Urinary bladder (tissue), 4 donors: ENCODE measurements around the gene CIC. TPM values are rescaled to one million over a fixed set of nuclear protein-coding genes. Genes with fewer than 3 reads are reported as not detected.

Experiments used
- DNase-seq: peaks from one replicate; pipeline ENCODE4 v3.0.0-alpha.2; 2015; ENCODE audit errors: extremely low spot score
- H3K27ac ChIP-seq: one replicate; pipeline ENCODE4 v1.5.1; 2013; ENCODE audit warnings: low read depth, mild to moderate bottlenecking, moderate library complexity
- H3K36me3 ChIP-seq: one replicate; pipeline ENCODE4 v1.6.1; 2013; ENCODE audit warnings: mild to moderate bottlenecking, moderate library complexity; ENCODE audit not compliant: insufficient read depth
- H3K4me1 ChIP-seq: one replicate; pipeline ENCODE4 v1.6.1; 2013; ENCODE audit warnings: mild to moderate bottlenecking, moderate library complexity; ENCODE audit not compliant: insufficient read depth
- H3K4me3 ChIP-seq: one replicate; pipeline ENCODE4 v1.5.1; 2013; ENCODE audit warnings: low read depth, low read length
- WGBS: extraction: QIAGEN DNeasy Blood & Tissue Kit; methylation state at CpG from one replicate; pipeline ENCODE4 v1.1.7; 2013; 5-methylcytosine and 5-hydroxymethylcytosine counted together
- polyA plus RNA-seq: library from polyadenylated mRNA; stranded (reverse); fragments of 200-250 nt; gene quantifications from one replicate; pipeline ENCODE4 v1.2.3, GENCODE V29; 2013
- total RNA-seq: library from RNA; depleted of rRNA; stranded (reverse); fragments of >200 nt; gene quantifications from one replicate; pipeline ENCODE4 v1.2.3, GENCODE V29; 2014
- donor health status: healthy with polysubstance abuse.
- donor health status: healthy.

CIC gene
- total and polyA plus RNA-seq, 2 donors = 14.0 to 59.5 TPM

DNA sequence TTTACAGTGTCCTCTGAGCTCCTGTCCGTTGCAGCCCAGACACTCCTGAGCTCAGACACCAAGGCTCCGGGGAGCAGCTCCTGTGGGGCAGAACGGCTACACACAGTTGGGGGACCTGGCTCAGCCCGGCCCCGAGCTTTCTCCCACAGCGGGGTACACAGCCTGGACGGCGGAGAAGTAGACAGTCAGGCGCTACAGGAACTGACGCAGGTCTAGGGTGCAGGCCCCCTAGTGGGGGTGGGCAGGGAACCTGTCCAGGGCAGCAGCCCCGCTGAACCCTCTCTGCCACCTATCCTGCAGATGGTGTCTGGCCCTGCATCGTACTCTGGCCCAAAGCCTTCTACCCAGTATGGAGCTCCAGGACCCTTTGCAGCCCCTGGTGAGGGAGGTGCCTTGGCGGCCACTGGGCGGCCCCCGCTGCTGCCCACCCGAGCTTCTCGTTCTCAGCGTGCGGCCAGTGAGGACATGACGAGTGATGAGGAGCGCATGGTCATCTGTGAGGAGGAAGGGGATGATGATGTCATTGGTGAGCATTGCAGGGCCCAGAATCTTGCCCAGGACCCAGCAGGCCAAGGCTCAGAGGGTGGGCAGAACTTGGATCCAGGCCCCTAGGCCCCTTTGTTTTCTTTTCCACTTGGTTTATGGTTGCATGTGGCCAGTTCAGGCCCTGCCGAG, 20.0 kb downstream of the CIC start:
- no peaks in the 10 kb centered on the region for H3K4me1 ChIP-seq
- WGBS = 90% methylated on average over 22 of the region's 22 CpGs
- no peak overlapping the region for H3K27ac ChIP-seq
- no peak for DNase-seq
- peaks cover 13% of the 10 kb centered on the region for H3K36me3 ChIP-seq
- H3K4me3 ChIP-seq = no peak overlapping the region

DNA sequence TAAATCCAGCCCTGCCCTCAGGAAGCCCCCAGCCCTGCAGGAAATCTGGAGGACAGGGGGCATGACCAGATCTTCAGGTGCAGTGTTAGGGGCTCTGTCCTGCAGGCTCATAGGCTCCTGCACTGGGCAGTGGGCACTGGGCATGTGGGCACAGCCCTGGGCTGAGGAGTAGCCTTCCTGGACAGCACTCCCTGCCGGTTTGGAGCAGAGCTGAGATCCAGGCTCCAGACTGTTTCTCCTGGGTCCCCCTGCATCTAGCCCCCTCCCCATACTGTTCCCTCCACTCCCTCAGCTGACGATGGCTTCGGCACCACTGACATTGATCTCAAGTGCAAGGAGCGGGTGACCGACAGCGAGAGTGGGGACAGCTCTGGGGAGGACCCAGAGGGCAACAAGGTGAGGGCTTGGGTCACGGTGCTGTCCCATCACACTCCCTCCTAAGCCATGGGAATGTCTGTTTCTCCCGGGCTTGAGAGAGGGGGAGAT, 20.5 kb downstream of the CIC start:
- Histone ChIP-seq H3K4me1 (no peaks in the 10 kb centered on the region), H3K27ac (no peak overlapping the region), H3K36me3 (peaks cover 13% of the 10 kb centered on the region), H3K4me3 (no peak overlapping the region)
- 83% methylated on average over 8 of the region's 8 CpGs for WGBS
- no peak for DNase-seq

DNA sequence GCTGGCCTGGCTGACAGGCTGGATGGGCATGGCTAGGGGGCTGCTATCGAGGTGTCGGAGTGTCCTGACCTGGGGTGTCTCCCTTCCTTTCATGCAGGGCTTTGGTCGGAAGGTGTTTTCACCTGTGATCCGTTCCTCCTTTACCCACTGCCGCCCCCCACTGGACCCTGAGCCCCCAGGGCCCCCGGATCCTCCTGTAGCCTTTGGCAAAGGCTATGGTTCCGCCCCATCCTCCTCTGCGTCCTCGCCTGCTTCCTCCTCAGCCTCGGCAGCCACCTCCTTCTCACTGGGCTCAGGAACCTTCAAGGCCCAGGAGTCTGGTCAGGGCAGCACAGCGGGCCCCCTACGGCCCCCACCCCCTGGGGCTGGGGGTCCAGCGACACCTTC, 21.1 kb downstream of the CIC start:
- H3K4me3 ChIP-seq = no peak overlapping the region
- 77% methylated on average over 13 of the region's 13 CpGs for WGBS
- peaks cover 13% of the 10 kb centered on the region for H3K36me3 ChIP-seq

DNA sequence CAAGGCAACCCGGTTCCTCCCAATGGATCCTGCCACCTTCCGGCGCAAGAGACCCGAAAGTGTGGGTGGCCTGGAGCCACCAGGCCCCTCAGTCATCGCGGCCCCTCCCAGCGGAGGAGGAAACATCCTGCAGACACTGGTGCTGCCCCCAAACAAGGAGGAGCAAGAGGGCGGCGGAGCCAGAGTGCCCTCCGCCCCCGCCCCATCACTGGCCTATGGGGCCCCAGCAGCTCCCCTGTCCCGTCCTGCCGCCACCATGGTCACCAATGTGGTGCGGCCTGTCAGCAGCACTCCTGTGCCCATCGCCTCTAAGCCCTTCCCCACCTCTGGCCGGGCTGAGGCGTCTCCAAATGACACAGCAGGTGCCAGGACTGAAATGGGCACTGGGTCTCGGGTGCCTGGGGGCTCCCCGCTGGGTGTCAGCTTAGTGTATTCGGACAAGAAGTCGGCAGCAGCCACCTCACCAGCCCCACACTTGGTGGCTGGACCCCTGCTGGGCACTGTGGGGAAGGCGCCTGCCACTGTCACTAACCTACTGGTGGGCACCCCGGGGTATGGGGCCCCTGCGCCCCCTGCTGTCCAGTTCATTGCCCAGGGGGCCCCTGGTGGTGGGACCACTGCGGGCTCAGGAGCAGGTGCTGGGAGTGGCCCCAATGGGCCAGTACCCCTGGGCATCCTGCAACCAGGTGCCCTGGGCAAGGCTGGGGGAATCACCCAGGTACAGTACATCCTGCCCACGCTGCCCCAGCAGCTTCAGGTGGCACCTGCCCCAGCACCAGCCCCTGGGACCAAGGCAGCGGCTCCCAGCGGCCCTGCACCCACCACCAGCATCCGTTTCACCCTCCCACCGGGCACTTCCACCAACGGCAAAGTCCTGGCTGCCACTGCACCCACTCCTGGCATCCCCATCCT, 21.7 kb downstream of the CIC start:
- no peak overlapping the region for H3K27ac ChIP-seq
- no peaks in the 10 kb centered on the region for H3K4me1 ChIP-seq
- no peak for DNase-seq
- H3K4me3 ChIP-seq = no peak overlapping the region
- WGBS = 86% methylated on average over 31 of the region's 31 CpGs
- H3K36me3 ChIP-seq = peaks cover 13% of the 10 kb centered on the region

More for the DNA sequence above, 21.1 kb downstream of the CIC start:
- no peak for DNase-seq
- H3K4me1 ChIP-seq = no peaks in the 10 kb centered on the region
- no peak overlapping the region for H3K27ac ChIP-seq

DNA sequence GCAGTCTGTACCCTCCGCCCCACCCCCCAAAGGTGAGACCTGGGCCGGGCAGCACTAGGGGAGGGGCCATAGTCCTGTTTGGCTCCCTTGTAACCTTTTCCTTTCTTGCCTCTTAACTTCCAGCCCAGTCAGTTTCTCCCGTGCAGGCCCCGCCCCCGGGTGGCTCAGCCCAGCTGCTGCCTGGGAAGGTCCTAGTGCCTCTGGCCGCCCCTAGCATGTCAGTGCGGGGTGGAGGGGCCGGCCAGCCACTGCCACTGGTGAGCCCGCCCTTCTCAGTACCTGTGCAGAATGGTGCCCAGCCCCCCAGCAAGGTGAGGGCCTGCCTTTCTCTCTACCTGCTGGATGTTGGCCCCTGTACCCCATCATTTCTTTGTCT, 22.4 kb downstream of the CIC start:
- WGBS = 55% methylated on average over 9 of the region's 9 CpGs
- Histone ChIP-seq H3K4me1 (no peaks in the 10 kb centered on the region), H3K4me3 (no peak overlapping the region), H3K36me3 (peaks cover 13% of the 10 kb centered on the region), H3K27ac (no peak overlapping the region)
- no peak for DNase-seq

DNA sequence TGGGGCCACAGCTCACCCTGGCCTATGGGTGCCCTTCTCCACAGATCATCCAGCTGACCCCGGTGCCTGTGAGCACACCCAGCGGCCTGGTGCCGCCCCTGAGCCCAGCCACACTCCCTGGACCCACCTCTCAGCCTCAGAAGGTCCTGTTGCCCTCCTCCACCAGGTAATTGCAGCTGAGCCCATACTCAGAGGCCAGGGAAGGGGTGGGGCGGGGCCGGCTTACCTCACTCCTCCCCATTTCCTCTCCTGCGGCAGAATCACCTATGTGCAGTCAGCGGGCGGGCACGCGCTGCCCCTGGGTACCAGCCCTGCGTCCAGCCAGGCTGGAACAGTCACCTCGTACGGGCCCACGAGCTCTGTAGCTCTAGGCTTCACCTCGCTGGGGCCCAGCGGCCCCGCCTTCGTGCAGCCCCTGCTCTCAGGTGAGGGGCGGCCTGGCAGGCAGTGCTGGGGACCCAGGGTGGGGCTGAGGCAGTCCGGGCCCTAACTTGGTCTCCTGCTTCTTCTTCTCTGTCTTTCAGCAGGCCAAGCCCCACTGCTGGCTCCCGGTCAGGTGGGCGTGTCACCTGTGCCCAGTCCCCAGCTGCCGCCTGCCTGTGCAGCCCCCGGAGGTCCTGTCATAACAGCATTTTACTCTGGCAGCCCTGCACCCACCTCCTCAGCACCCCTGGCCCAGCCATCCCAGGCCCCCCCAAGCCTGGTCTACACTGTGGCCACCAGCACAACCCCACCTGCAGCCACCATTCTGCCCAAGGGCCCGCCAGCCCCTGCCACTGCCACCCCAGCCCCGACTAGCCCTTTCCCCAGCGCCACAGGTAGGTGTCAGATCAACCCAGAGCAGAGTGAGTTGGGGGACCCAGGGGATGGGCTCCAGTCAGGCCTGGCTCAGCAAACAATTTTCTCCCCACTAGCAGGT, 23.2 kb downstream of the CIC start:
- DNase-seq = no peak
- no peak overlapping the region for H3K27ac ChIP-seq
- H3K36me3 ChIP-seq = peaks cover 13% of the 10 kb centered on the region
- H3K4me1 ChIP-seq = no peaks in the 10 kb centered on the region
- H3K4me3 ChIP-seq = no peak overlapping the region
- WGBS = 84% methylated on average over 27 of the region's 27 CpGs

DNA sequence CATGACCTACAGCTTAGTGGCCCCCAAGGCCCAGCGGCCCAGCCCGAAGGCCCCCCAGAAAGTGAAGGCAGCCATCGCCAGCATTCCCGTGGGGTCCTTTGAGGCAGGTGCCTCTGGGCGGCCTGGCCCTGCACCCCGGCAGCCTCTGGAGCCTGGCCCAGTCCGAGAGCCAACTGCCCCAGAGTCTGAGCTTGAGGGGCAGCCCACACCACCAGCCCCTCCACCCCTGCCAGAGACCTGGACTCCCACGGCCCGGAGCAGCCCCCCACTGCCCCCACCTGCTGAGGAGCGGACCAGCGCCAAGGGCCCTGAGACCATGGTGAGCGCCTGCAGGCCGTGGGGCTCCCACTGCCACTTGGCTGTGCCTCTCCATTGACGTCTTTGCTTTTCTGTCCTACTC, 23.9 kb downstream of the CIC start:
- 90% methylated on average over 14 of the region's 14 CpGs for WGBS
- no peak overlapping the region for H3K4me3 ChIP-seq
- H3K36me3 ChIP-seq = peaks cover 11% of the 10 kb centered on the region
- DNase-seq = no peak
- H3K4me1 ChIP-seq = no peaks in the 10 kb centered on the region
- no peak overlapping the region for H3K27ac ChIP-seq

DNA sequence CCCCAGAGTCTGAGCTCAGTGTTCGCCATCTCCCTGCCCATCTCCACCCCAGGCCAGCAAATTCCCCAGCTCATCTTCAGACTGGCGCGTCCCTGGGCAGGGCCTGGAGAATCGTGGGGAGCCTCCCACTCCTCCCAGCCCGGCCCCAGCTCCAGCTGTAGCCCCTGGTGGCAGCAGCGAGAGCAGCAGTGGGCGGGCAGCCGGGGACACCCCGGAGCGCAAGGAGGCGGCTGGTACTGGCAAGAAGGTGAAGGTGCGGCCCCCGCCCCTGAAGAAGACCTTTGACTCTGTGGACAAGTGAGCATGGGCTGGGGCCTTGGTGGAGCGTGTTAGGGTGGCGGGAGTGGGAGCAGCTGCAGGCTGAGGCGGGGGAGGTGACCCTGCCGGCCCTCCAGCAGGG, 24.5 kb downstream of the CIC start:
- DNase-seq = no peak
- Histone ChIP-seq H3K27ac (no peak overlapping the region), H3K36me3 (peaks cover 8% of the 10 kb centered on the region), H3K4me3 (no peak overlapping the region), H3K4me1 (no peaks in the 10 kb centered on the region)
- WGBS = 82% methylated on average over 17 of the region's 17 CpGs

DNA sequence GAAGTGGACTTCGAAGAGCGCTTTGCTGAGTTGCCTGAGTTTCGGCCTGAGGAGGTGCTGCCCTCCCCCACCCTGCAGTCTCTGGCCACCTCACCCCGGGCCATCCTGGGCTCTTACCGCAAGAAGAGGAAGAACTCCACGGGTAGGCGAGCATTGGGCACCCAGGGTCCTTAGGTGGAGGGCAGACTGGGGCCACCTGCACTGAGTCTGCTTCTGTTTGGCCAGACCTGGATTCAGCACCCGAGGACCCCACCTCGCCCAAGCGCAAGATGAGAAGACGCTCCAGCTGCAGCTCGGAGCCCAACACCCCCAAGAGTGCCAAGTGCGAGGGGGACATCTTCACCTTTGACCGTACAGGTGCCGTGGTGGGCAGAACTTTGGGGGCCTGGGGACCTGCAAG, 24.9 kb downstream of the CIC start:
- H3K36me3 ChIP-seq = peaks cover 5% of the 10 kb centered on the region
- no peaks in the 10 kb centered on the region for H3K4me1 ChIP-seq
- H3K27ac ChIP-seq = no peak overlapping the region
- H3K4me3 ChIP-seq = no peak overlapping the region
- 92% methylated on average over 15 of the region's 15 CpGs for WGBS
- no peak for DNase-seq

DNA sequence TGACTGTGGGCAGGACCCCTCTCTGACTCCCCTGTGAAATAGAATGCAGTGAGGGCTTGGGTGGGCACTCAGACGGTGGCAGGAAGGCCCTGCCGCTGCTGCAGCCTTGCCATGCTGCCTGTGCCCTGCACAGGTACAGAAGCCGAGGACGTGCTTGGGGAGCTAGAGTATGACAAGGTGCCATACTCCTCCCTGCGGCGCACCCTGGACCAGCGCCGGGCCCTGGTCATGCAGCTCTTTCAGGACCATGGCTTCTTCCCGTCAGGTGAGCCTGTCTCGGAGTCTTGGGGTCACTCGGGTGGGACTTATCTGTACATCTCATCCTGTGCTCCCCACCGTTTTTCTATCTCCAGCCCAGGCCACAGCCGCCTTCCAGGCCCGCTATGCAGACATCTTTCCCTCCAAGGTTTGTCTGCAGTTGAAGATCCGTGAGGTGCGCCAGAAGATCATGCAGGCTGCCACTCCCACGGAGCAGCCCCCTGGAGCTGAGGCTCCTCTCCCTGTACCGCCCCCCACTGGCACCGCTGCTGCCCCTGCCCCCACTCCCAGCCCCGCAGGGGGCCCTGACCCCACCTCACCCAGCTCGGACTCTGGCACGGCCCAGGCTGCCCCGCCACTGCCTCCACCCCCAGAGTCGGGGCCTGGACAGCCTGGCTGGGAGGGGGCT, 25.6 kb downstream of the CIC start:
- Histone ChIP-seq H3K27ac (no peak overlapping the region), H3K4me3 (no peak overlapping the region), H3K4me1 (no peaks in the 10 kb centered on the region), H3K36me3 (peaks cover 2% of the 10 kb centered on the region)
- DNase-seq = no peak
- 79% methylated on average over 24 of the region's 24 CpGs for WGBS

DNA sequence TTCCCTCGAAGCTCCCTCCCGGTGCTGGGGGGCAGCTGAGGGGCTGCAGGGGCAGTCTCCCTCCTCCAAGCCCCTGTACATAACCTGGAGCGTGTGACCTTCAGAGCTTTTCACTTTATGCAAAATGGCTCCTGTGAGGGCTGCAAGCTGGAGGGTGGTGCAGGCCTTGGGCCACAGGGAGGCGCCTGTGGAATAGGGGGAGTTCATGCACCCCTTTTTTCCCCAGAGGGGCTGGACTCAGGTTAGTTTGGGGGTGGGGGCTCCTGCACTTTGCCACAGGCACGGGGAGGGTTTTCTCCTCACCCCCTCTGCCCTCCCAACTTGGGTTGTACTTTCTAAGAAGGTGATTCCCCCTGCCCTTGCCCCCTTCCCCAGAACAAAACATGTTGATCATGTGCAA, 26.3 kb downstream of the CIC start:
- H3K27ac ChIP-seq = no peak overlapping the region
- H3K36me3 ChIP-seq = peaks cover 2% of the 10 kb centered on the region
- WGBS = 73% methylated on average over 5 of the region's 5 CpGs
- no peak overlapping the region for H3K4me3 ChIP-seq
- no peaks in the 10 kb centered on the region for H3K4me1 ChIP-seq
- DNase-seq = no peak

DNA sequence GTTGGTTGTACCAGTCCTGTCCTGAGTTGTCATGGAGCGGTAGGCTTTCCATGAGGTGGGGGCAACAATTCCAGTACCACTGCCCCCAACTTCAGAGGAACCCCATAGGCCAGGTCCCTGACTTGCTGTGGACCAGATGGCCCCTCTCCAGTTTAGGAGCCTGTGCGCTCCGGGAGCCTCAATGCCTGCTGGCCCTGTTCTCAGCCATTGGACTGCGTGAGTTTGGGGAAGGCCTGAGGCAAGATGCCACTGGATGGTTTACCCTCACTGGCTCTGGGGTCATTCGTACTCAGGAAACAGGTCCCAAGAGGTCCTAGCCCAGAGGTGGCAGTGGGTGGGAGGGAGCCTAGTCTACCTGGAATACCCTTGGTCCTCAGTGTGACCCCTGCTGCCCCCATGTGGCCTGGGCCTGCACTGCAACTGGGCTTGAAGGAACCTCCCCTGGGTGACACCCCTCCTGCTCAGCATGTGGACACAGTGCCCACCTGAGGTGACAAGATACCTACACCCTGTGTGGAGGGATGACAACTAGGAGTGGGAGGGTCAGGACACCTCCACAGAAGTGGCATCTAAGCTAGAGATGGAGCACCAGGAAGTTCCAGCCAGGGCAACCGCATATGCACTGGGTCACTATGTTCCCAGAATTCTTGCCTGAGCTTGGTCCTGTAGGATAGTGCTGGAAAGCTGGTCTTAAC, 26.9 kb downstream of the CIC start:
- H3K36me3 ChIP-seq = peaks cover 2% of the 10 kb centered on the region
- 80% methylated on average over 6 of the region's 6 CpGs for WGBS
- H3K4me3 ChIP-seq = no peak overlapping the region
- DNase-seq = no peak
- H3K4me1 ChIP-seq = no peaks in the 10 kb centered on the region
- H3K27ac ChIP-seq = no peak overlapping the region
